HUES6 (cell line): ENCODE measurements around the gene PEMT.

ENCODE experiments used
- H3K27ac ChIP-seq: 2 replicates; pipeline ENCODE4 v1.7.0; 2013; ENCODE audit warnings: low read depth, mild to moderate bottlenecking, low read length, inconsistent platforms
- H3K27me3 ChIP-seq: 2 replicates; pipeline ENCODE4 v1.6.1; 2013; ENCODE audit warnings: low read length; ENCODE audit not compliant: control insufficient read depth, insufficient read depth
- H3K36me3 ChIP-seq: 2 replicates; pipeline ENCODE4 v1.6.1; 2013; ENCODE audit warnings: low read length; ENCODE audit not compliant: control insufficient read depth, insufficient read depth
- H3K4me1 ChIP-seq: 2 replicates; pipeline ENCODE4 v1.6.1; 2013; ENCODE audit warnings: low read length; ENCODE audit not compliant: control insufficient read depth, insufficient read depth
- H3K4me3 ChIP-seq: 2 replicates; pipeline ENCODE4 v1.5.1; 2013; ENCODE audit warnings: low read depth, low read length
- H3K9ac ChIP-seq: one replicate; pipeline ENCODE4 v1.6.1; 2013; ENCODE audit warnings: mild to moderate bottlenecking, low read length
- H3K9me3 ChIP-seq: 2 replicates; pipeline ENCODE4 v1.6.1; 2013; ENCODE audit warnings: low read depth, low read length; ENCODE audit not compliant: control insufficient read depth, insufficient read depth

Gene PEMT

DNA sequence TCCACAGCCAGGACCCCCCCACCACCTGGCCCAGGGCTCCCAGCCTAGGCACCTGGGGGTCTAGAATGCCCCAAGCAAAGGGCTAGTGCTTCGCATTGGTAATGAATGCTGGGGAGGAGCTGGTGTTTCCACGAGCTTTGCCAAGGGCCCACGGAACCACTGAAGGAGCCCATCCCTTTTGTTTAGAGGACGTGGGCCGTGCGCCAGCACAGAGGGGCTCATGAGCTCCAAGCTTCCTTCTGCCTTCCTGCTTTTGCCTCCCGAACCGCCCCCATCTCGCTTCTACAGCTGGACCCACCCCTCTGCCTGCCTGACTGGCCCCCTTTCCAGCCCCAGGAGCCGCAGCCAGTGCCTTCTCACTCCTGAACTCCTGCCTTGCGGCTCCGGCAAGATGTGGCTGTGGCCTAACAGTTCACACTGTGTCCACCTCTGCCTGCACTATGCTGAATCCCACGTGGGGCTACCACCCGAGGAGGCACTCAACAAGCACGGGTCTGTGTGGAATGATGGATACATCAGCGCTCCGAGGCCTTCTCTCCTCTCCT is 63.5 kb downstream of the PEMT start:
- no peaks in the 10 kb centered on the region for H3K36me3 ChIP-seq
- H3K4me1 ChIP-seq: peaks cover 5% of the 10 kb centered on the region
- H3K4me3 ChIP-seq: no peak overlapping the region
- peaks cover 3% of the 10 kb centered on the region; the same call in 1 of the 2 replicates for H3K9me3 ChIP-seq
- H3K27me3 ChIP-seq: no peaks in the 10 kb centered on the region
- H3K9ac ChIP-seq: no peak overlapping the region
- no peak overlapping the region for H3K27ac ChIP-seq

- peaks cover 3% of the 10 kb centered on the region; the same call in 1 of the 2 replicates for H3K9me3 ChIP-seq
- peaks cover 10% of the 10 kb centered on the region for H3K4me1 ChIP-seq
- H3K27ac ChIP-seq: no peak overlapping the region
- no peak overlapping the region for H3K4me3 ChIP-seq
- no peaks in the 10 kb centered on the region for H3K27me3 ChIP-seq
- H3K9ac ChIP-seq: no peak overlapping the region
- no peaks in the 10 kb centered on the region for H3K36me3 ChIP-seq
Observed at GRCh38 chr17:17527534-17527933, 64.0 kb downstream of the PEMT start.

GRCh38 chr17:17526369-17526768 is 65.1 kb downstream of the PEMT start:
- H3K4me1 ChIP-seq: peaks cover 16% of the 10 kb centered on the region
- no peak overlapping the region for H3K9ac ChIP-seq
- H3K36me3 ChIP-seq: no peaks in the 10 kb centered on the region
- H3K27ac ChIP-seq: no peak overlapping the region
- H3K27me3 ChIP-seq: no peaks in the 10 kb centered on the region
- H3K9me3 ChIP-seq: peaks cover 3% of the 10 kb centered on the region; the same call in 1 of the 2 replicates
- H3K4me3 ChIP-seq: no peak overlapping the region

DNA sequence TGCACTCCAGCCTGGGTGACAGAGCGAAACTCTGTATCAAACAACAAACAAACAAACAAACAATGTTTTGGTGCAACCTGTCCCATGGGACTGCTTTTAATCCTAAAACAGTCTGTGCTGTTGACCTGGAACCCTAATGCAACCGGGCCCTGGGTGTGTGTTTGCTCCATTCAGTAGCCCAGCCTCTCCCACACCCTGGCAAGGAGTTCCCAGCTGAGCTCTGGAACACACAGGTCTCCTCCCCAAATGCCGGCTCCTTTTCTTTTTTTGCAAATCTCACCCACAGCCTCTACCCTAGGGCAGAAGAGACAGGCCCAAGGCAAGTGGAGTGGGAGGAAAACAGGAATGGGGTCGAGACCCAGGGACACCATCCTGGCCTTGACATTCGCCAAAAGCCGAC is 65.6 kb downstream of the PEMT start:
- H3K27me3 ChIP-seq: no peaks in the 10 kb centered on the region
- peaks cover 3% of the 10 kb centered on the region; the same call in 1 of the 2 replicates for H3K9me3 ChIP-seq
- no peak overlapping the region for H3K27ac ChIP-seq
- H3K36me3 ChIP-seq: no peaks in the 10 kb centered on the region
- no peak overlapping the region for H3K4me3 ChIP-seq
- no peak overlapping the region for H3K9ac ChIP-seq
- peaks cover 16% of the 10 kb centered on the region for H3K4me1 ChIP-seq

DNA sequence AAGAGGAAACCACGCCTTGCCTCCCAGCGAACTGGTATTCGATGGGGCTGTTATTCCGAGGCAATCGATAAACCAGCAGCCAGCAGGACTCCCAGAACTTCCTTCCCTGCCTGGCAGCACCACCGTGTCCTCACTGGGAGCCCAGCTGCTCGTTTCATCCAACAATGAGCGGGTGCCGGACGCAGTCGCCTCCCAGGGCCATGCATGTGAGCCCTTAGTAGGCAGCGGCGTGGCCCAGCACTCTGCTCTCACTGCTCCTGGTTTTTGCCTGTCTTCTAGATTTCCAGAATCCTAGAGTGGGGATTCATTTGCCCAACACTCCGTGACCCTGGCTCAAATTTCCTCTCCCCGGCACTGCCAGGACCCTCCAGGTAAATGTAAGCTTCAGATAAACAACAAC is 66.2 kb downstream of the PEMT start:
- Histone ChIP-seq H3K27me3 (no peaks in the 10 kb centered on the region), H3K4me1 (peaks cover 16% of the 10 kb centered on the region)

GRCh38 chr17:17523731-17524490 is 67.6 kb downstream of the PEMT start:
- Histone ChIP-seq H3K9ac (no peak overlapping the region), H3K27ac (no peak overlapping the region), H3K4me1 (peaks cover 16% of the 10 kb centered on the region), H3K27me3 (no peaks in the 10 kb centered on the region), H3K9me3 (peaks cover 3% of the 10 kb centered on the region; the same call in 1 of the 2 replicates), H3K4me3 (no peak overlapping the region), H3K36me3 (no peaks in the 10 kb centered on the region)

More for the DNA sequence above, 66.2 kb downstream of the PEMT start:
- Histone ChIP-seq H3K9ac (no peak overlapping the region), H3K36me3 (no peaks in the 10 kb centered on the region), H3K9me3 (peaks cover 3% of the 10 kb centered on the region; the same call in 1 of the 2 replicates), H3K27ac (no peak overlapping the region), H3K4me3 (no peak overlapping the region)

DNA sequence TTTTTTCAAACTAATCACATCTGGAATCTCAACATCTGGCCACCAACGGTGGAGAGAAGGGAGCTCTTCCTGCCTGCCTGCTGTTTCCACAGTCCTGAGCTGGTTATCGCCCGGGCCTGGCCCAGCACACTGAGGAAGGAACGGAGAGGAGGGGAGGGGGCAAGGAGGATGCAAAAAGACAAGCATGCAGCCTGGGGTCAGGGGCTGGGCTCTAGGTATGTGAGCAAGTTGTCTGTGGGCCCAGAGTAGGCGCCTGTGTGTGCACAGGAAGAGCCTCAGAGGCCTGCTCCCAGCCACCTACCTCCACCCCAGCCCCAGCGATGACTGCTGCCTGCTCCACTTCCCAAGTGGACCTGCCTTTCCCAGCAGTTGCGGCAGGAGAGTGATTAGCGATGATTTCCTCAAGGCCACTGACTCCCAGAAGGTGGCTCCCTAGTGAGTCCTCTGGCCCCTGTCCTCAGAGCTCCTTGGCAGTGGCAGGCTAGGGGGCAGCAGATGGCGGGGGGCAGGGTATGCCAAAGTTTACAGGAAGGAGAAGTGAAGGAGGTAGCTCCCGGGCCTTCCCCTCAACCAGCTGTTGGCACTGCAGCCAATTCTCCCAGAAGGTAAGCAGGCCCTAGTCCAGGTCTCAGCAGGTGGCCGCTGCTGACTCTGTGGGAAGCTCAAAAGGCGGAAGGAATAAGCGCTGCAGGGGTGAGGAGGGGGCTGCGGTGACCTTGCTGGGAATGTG is 68.3 kb downstream of the PEMT start:
- Histone ChIP-seq H3K4me3 (no peak overlapping the region), H3K4me1 (peaks cover 16% of the 10 kb centered on the region), H3K36me3 (no peaks in the 10 kb centered on the region), H3K27ac (peak overlapping the region; percentile 19; the same call in 1 of the 2 replicates), H3K9ac (no peak overlapping the region), H3K27me3 (no peaks in the 10 kb centered on the region), H3K9me3 (peaks cover 3% of the 10 kb centered on the region; the same call in 1 of the 2 replicates)

GRCh38 chr17:17520599-17521232 is 70.8 kb downstream of the PEMT start:
- Histone ChIP-seq H3K9me3 (peaks cover 3% of the 10 kb centered on the region; the same call in 1 of the 2 replicates), H3K9ac (no peak overlapping the region), H3K4me3 (no peak overlapping the region), H3K4me1 (peaks cover 26% of the 10 kb centered on the region), H3K27ac (no peak overlapping the region), H3K36me3 (no peaks in the 10 kb centered on the region), H3K27me3 (no peaks in the 10 kb centered on the region)

DNA sequence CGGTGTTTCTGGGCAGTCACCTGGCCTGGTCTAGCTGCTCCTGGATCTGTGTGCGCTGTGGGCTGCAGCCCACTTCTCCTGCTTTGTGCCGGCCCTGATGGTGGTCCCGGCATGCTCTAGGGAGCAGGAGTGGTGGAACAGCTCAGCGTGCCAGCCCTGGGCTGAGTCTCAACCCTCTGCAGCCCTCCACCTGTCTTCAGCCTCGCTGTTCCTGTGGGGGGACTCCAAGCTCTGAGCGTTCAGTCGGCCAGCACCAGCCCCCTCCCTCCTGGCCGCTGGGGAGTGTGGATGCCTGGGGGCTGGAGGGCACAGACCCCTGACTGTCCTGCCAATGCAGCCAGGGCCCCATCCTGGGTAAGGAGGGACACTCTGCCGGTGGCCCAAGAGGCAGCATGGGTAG is 71.6 kb downstream of the PEMT start:
- no peak overlapping the region for H3K4me3 ChIP-seq
- no peak overlapping the region for H3K27ac ChIP-seq
- H3K4me1 ChIP-seq: peaks cover 34% of the 10 kb centered on the region
- no peaks in the 10 kb centered on the region for H3K27me3 ChIP-seq
- no peak overlapping the region for H3K9ac ChIP-seq
- no peaks in the 10 kb centered on the region for H3K36me3 ChIP-seq
- peaks cover 3% of the 10 kb centered on the region; the same call in 1 of the 2 replicates for H3K9me3 ChIP-seq

DNA sequence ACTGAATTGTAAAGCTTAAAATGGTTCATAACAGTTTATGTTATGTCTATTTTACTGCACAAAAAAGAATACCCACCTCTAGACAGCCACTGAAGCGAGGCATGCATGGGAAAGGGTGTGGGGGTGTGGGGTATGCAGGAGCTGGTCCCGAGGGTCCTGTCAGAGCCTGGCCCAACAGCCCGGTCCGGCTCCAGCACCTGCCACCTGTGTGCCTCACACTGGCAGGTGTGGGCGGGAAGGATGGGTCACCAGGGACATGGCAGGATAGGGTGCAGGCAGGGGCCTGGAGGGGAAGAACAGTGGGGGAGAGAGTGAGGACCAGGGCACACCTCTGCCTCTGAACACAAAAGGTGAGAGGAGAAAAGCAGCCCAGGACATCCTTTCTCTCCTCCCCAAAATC is 72.6 kb downstream of the PEMT start:
- Histone ChIP-seq H3K9ac (no peak overlapping the region), H3K36me3 (no peaks in the 10 kb centered on the region), H3K4me1 (peaks cover 44% of the 10 kb centered on the region), H3K27me3 (no peaks in the 10 kb centered on the region), H3K4me3 (no peak overlapping the region), H3K9me3 (peaks cover under 1% of the 10 kb centered on the region; the same call in 1 of the 2 replicates), H3K27ac (no peak overlapping the region)
